PC-3 (cell line): ENCODE data around the gene ATL2.

Source experiments
- CTCF ChIP-seq: fragments of 300-600 bp; sonication (generic); conservative IDR thresholded peaks from 2 replicates; pipeline ENCODE4 v1.5.1; 2017; ENCODE audit warnings: antibody characterized with exemption, low read depth, mild to moderate bottlenecking, low read length
- EZH2 ChIP-seq: fragments of 300-600 bp; sonication (generic); IDR thresholded peaks from one replicate; pipeline ENCODE4 v1.6.1; 2017; ENCODE audit warnings: antibody characterized with exemption, mild to moderate bottlenecking, low read length; ENCODE audit not compliant: unreplicated experiment

GRCh38 chr2:38265461-38265860 lies 111.6 kb downstream of the ATL2 start:
- TF ChIP-seq CTCF, result no peak
- no peak for TF ChIP-seq EZH2
